Stimulated activated CD8-positive, alpha-beta memory T cell treated with anti-CD3 and anti-CD28 coated beads, Interleukin-4, amount 100 ng/mL, for 1 hour (primary cell): ENCODE measurements around the gene SNX15.
"Not testable (repeated sequence)": the region's sequence is repeated elsewhere in the genome, so short reads cannot be mapped to it uniquely, and the experiment has no call there.

Source experiments
- DNase-seq, 2 donors: peaks; one replicate each; pipeline ENCODE4 v3.0.0-alpha.2; 2020; ENCODE audit warnings: low read depth in 2 of 2, low spot score in 1 of 2

SNX15 gene

GRCh38 chr11:65027213-65028067, at the start of gene SNX15:
SNX15 (plus strand) TSS chr11:65027439; CDS start chr11:65027538, 99 bp downstream.
- DNase-seq = peak; percentile 79 to 82

GRCh38 chr11:64983339-64983738, 43.9 kb upstream of the SNX15 start:
- DNase-seq = not testable (repeated sequence)

GRCh38 chr11:64987998-64988854, 39.0 kb upstream of the SNX15 start:
- DNase-seq = no peak

GRCh38 chr11:64989416-64989815, 37.8 kb upstream of the SNX15 start:
- DNase-seq = no peak

- no peak for DNase-seq
Measured at GRCh38 chr11:64990222-64990923, 36.9 kb upstream of the SNX15 start.

GRCh38 chr11:64994318-64994717, 32.9 kb upstream of the SNX15 start:
- no peak for DNase-seq

GRCh38 chr11:64996327-64996709, 30.9 kb upstream of the SNX15 start:
- no peak for DNase-seq

GRCh38 chr11:64996710-64997380, 30.4 kb upstream of the SNX15 start, which contains the start of gene BATF2:
BATF2 (minus strand) TSS chr11:64996971; CDS start chr11:64996914, 57 bp downstream.
- DNase-seq = no peak

- no peak for DNase-seq
Measured at GRCh38 chr11:64998141-64998540, 29.1 kb upstream of the SNX15 start.

GRCh38 chr11:64998690-64999431, 28.4 kb upstream of the SNX15 start:
- DNase-seq = no peak

GRCh38 chr11:64999478-64999877, 27.8 kb upstream of the SNX15 start:
- DNase-seq = no peak

- no peak for DNase-seq
Measured at GRCh38 chr11:65002706-65003105, 24.5 kb upstream of the SNX15 start.

- no peak for DNase-seq
Measured at GRCh38 chr11:65003282-65003681, 24.0 kb upstream of the SNX15 start.

GRCh38 chr11:65003968-65004367, 23.3 kb upstream of the SNX15 start:
- DNase-seq = not testable (repeated sequence)

- no peak for DNase-seq
Measured at GRCh38 chr11:65008016-65008415, 19.2 kb upstream of the SNX15 start.

GRCh38 chr11:65008873-65009272, 18.4 kb upstream of the SNX15 start:
- DNase-seq = no peak

GRCh38 chr11:65013130-65013887, 13.9 kb upstream of the SNX15 start:
- DNase-seq = peak; percentile 73 to 84

- DNase-seq = peak; percentile 69 to 75
Measured at GRCh38 chr11:65013888-65014725, 13.1 kb upstream of the SNX15 start, which contains the start of gene ARL2. ARL2 (plus strand) TSS chr11:65014160; CDS start chr11:65014208, 48 bp downstream.
